NT2/D1 (cell line): ENCODE data around the gene INVS.

Experiments
- SUZ12 ChIP-seq: IDR thresholded peaks from 2 replicates; pipeline ENCODE4 v1.6.1; 2011; ENCODE audit not compliant: insufficient read length, insufficient read depth; ENCODE audit errors: extremely low read depth
- YY1 ChIP-seq: IDR thresholded peaks from 2 replicates; pipeline ENCODE4 v1.6.1; 2011; ENCODE audit not compliant: insufficient read length, insufficient read depth
- ZNF274 ChIP-seq: IDR thresholded peaks from 2 replicates; pipeline ENCODE4 v1.6.1; 2011; ENCODE audit warnings: mild to moderate bottlenecking, low read depth, low read length

DNA sequence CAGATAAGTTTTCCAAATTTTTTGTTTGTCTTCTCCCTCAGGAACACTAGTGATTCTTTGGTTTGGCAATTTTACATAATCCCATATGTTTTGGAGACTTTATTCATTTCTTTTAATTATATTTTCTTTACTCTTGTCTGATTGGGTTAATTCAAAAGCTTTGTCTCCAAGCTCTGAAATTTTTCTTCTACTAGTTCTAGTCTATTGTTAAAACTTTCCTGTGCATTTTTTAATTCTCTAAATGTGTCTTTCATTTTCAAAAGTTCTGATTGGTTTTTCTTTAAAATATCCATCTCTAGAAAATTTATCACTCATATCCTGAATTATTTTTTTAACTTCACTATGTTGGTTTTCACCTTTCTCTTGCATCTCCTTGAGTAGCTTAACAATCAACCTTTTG is 92.2 kb downstream of the INVS start:
- TF ChIP-seq SUZ12, result no peak
- TF ChIP-seq ZNF274, result no peak
- no peak for TF ChIP-seq YY1
